Testis (tissue), 2 donors: ENCODE data around the gene ATP2A3.

Experiments
- POLR2A ChIP-seq: fragments of 450-650 bp; IDR thresholded peaks from one replicate; pipeline ENCODE4 v1.6.1; 2017; ENCODE audit warnings: antibody characterized with exemption, mild to moderate bottlenecking, moderate library complexity
- TF ChIP-seq, protein P1 (sequence below), 3 experiments: fragments of 450-650 bp in 2 of 3; fragments of 200-600 bp in 1 of 3; sonication (generic) in 1 of 3; IDR thresholded peaks; one replicate each; pipeline ENCODE4 v1.5.1; 2016 to 2019; ENCODE audit warnings: antibody characterized with exemption in 3 of 3, mild to moderate bottlenecking in 2 of 3, moderate library complexity in 1 of 3

GRCh38 chr17:4010754-4011153 lies 46.5 kb upstream of the ATP2A3 start:
- TF ChIP-seq, protein P1, sequence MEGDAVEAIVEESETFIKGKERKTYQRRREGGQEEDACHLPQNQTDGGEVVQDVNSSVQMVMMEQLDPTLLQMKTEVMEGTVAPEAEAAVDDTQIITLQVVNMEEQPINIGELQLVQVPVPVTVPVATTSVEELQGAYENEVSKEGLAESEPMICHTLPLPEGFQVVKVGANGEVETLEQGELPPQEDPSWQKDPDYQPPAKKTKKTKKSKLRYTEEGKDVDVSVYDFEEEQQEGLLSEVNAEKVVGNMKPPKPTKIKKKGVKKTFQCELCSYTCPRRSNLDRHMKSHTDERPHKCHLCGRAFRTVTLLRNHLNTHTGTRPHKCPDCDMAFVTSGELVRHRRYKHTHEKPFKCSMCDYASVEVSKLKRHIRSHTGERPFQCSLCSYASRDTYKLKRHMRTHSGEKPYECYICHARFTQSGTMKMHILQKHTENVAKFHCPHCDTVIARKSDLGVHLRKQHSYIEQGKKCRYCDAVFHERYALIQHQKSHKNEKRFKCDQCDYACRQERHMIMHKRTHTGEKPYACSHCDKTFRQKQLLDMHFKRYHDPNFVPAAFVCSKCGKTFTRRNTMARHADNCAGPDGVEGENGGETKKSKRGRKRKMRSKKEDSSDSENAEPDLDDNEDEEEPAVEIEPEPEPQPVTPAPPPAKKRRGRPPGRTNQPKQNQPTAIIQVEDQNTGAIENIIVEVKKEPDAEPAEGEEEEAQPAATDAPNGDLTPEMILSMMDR (IDR thresholded peaks at IDR 0.05): no peak
- TF ChIP-seq POLR2A: no peak
